Neural cell (in vitro differentiated cells): Measurements from ENCODE around the gene SNTG2.

Source experiments
- MXI1 ChIP-seq: fragments of 450-650 bp; conservative IDR thresholded peaks from 2 replicates; pipeline ENCODE4 v1.6.1; 2014; ENCODE audit warnings: antibody characterized with exemption, mild to moderate bottlenecking; ENCODE audit not compliant: poor library complexity, severe bottlenecking
- TF ChIP-seq, protein P1 (sequence below): fragments of 450-650 bp; IDR thresholded peaks from 2 replicates; pipeline ENCODE4 v1.5.1; 2014; ENCODE audit warnings: antibody characterized with exemption, mild to moderate bottlenecking, moderate library complexity; ENCODE audit not compliant: poor library complexity, severe bottlenecking

DNA sequence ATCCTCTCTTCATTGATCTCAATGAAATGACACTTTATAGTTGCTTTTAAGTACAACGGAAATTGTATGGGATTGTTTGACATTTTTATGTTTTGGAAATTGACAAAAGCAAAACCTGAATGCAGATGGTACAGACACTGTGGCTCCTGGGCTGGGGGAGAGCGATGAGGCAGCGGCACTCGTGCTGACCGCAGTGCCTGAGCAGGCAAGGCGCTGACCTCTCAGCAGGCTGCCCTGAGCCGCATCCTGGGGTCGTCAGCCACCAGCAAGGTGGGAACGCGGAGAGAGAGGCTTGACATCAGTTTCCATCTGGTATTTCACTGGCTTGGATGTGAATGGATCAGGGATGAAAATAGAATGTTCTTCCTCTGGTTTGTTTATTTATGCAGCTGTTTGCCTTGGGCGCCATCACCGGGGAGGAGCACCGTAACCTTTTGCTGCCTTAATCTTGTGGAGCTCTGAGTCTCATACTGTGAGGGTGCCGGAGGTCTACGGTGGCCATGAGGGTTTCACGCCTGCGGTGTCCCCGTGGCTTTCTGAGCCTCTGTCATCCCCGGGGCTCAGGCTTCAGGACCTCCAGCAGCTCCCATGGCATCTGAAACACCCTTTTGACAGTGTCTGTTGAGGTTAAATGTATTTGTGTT lies 367.8 kb downstream of the SNTG2 start:
- TF ChIP-seq, protein P1, sequence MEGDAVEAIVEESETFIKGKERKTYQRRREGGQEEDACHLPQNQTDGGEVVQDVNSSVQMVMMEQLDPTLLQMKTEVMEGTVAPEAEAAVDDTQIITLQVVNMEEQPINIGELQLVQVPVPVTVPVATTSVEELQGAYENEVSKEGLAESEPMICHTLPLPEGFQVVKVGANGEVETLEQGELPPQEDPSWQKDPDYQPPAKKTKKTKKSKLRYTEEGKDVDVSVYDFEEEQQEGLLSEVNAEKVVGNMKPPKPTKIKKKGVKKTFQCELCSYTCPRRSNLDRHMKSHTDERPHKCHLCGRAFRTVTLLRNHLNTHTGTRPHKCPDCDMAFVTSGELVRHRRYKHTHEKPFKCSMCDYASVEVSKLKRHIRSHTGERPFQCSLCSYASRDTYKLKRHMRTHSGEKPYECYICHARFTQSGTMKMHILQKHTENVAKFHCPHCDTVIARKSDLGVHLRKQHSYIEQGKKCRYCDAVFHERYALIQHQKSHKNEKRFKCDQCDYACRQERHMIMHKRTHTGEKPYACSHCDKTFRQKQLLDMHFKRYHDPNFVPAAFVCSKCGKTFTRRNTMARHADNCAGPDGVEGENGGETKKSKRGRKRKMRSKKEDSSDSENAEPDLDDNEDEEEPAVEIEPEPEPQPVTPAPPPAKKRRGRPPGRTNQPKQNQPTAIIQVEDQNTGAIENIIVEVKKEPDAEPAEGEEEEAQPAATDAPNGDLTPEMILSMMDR = no peak
- no peak for TF ChIP-seq MXI1
